Astrocyte (in vitro differentiated cells and primary cell): Measurements from ENCODE around the gene MT1HL1. TPM values are rescaled to one million over a fixed set of nuclear protein-coding genes. Genes with fewer than 3 reads are reported as not detected.
"Not testable (repeated sequence)": the region's sequence is repeated elsewhere in the genome, so short reads cannot be mapped to it uniquely, and the experiment has no call there.

ENCODE experiments used
- DNase-seq: peaks from one replicate; pipeline ENCODE4 v3.0.0-alpha.2; 2010; ENCODE audit warnings: low read depth
- FAIRE-seq: peaks from 2 replicates; lab custom pipeline; 2011; peaks lifted over from hg19 to GRCh38; lab: Jason Lieb, UNC
- H2AFZ ChIP-seq: 2 replicates; pipeline ENCODE4 v1.6.0; 2012; ENCODE audit warnings: low read depth, low read length, inconsistent platforms
- H3K27ac ChIP-seq: 2 replicates; pipeline ENCODE4 v1.5.1; 2011; ENCODE audit warnings: low read depth, low read length, inconsistent platforms
- H3K27me3 ChIP-seq: 2 replicates; pipeline ENCODE4 v1.6.0; 2011; ENCODE audit warnings: low read length, inconsistent platforms; ENCODE audit not compliant: insufficient read depth
- H3K36me3 ChIP-seq: 2 replicates; pipeline ENCODE4 v1.5.1; 2011; ENCODE audit warnings: low read length, inconsistent platforms; ENCODE audit not compliant: insufficient read depth
- H3K4me1 ChIP-seq: 2 replicates; pipeline ENCODE4 v1.5.1; 2011; ENCODE audit warnings: low read length, inconsistent platforms; ENCODE audit not compliant: insufficient read depth
- H3K4me2 ChIP-seq: 2 replicates; pipeline ENCODE4 v1.6.0; 2012; ENCODE audit warnings: low read length, inconsistent platforms
- H3K4me3 ChIP-seq: 2 replicates; pipeline ENCODE4 v1.5.1; 2011; ENCODE audit warnings: low read depth, mild to moderate bottlenecking, low read length, inconsistent platforms; ENCODE audit not compliant: insufficient read depth
- H3K79me2 ChIP-seq: 2 replicates; pipeline ENCODE4 v1.6.0; 2012; ENCODE audit warnings: mild to moderate bottlenecking, low read length, inconsistent platforms; ENCODE audit not compliant: insufficient read depth
- H3K9ac ChIP-seq: 2 replicates; pipeline ENCODE4 v1.6.0; 2012; ENCODE audit warnings: mild to moderate bottlenecking, low read length, inconsistent platforms
- H3K9me3 ChIP-seq: 2 replicates; pipeline ENCODE4 v1.5.1; 2012; ENCODE audit warnings: low read depth, mild to moderate bottlenecking, low read length, inconsistent platforms; ENCODE audit not compliant: insufficient read depth
- H4K20me1 ChIP-seq: 2 replicates; pipeline ENCODE4 v1.6.0; 2012; ENCODE audit warnings: low read length, inconsistent platforms; ENCODE audit not compliant: insufficient read depth
- H3K27ac Mint-ChIP-seq: one replicate; pipeline ENCODE4 v1.8.0; 2021; ENCODE audit warnings: mild to moderate bottlenecking, mixed read lengths; ENCODE audit not compliant: unreplicated experiment
- H3K27me3 Mint-ChIP-seq: one replicate; pipeline ENCODE4 v1.8.0; 2021; ENCODE audit warnings: low read depth, mixed read lengths; ENCODE audit not compliant: unreplicated experiment
- H3K36me3 Mint-ChIP-seq: one replicate; pipeline ENCODE4 v1.8.0; 2021; ENCODE audit warnings: low read depth, mixed read lengths; ENCODE audit not compliant: unreplicated experiment
- H3K4me1 Mint-ChIP-seq: one replicate; pipeline ENCODE4 v1.8.0; 2021; ENCODE audit warnings: low read depth, mixed read lengths; ENCODE audit not compliant: unreplicated experiment
- H3K4me3 Mint-ChIP-seq: one replicate; pipeline ENCODE4 v1.8.0; 2021; ENCODE audit warnings: mild to moderate bottlenecking, moderate library complexity, mixed read lengths; ENCODE audit not compliant: unreplicated experiment
- H3K9me3 Mint-ChIP-seq: one replicate; pipeline ENCODE4 v1.8.0; 2021; ENCODE audit warnings: mild to moderate bottlenecking, mixed read lengths; ENCODE audit not compliant: unreplicated experiment
- EZH2 ChIP-seq: IDR thresholded peaks from 2 replicates; pipeline ENCODE4 v1.6.1; 2012; ENCODE audit warnings: mild to moderate bottlenecking, low read length, inconsistent platforms; ENCODE audit not compliant: insufficient read depth
- total RNA-seq: library from RNA; stranded (reverse); gene quantifications from 2 replicates; pipeline ENCODE4 v1.2.1, GENCODE V29; 2021
- TF ChIP-seq, protein P1 (sequence below): IDR thresholded peaks from 2 replicates; pipeline ENCODE4 v1.5.1; 2011; ENCODE audit warnings: low read depth, mild to moderate bottlenecking, inconsistent platforms, low read length, moderate library complexity; ENCODE audit not compliant: insufficient read depth

Gene MT1HL1
- total RNA-seq, 1 donor from 2014 or later = not detected

DNA sequence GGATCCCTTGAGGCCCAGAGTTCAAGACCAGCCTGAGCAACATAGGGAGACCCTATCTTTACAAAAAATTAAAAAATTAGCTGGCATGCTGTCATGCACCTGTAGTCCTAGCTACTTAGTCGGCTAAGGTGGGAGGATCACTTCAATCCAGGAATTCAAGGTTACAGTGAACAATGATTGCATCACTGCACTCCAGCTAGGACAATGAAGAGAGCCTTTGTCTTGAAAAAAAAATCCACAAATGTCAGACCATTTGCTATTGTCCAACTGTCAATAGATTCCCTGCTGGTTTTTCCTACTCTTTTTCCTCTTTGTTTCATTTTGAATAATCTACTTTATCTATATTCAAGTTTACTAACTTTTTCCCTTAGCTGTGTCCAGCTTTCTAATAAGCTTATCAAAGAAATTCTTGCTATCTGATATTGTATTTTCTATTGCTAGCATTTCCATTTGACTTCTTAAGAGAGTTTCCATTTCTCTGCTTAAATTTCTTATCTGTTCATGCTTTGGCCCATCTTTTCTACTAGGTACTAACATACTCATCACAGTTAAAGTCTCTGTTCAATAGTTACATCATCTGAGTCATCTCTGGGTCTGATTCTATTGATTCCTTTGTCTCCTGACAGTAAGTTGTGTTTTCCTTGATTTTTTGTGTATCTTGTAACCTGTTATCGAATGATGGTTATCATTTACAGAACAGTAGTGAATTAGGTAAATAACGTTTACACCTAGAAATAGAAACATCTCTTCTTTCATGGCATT lies 14.8 kb downstream of the MT1HL1 start:
- Mint-ChIP-seq H3K36me3 (no peaks in the 10 kb centered on the region), H3K4me1 (no peaks in the 10 kb centered on the region), H3K9me3 (peaks cover 12% of the 10 kb centered on the region), H3K27ac (no peak overlapping the region), H3K4me3 (no peak overlapping the region), H3K27me3 (peaks cover 4% of the 10 kb centered on the region)
- H3K27ac ChIP-seq = no peak overlapping the region
- no peak for DNase-seq
- H3K36me3 ChIP-seq = no peaks in the 10 kb centered on the region
- H3K4me3 ChIP-seq = no peak overlapping the region
- no peaks in the 10 kb centered on the region for H4K20me1 ChIP-seq
- H2AFZ ChIP-seq = no peak overlapping the region
- H3K27me3 ChIP-seq = no peaks in the 10 kb centered on the region
- no peak overlapping the region for H3K9ac ChIP-seq
- H3K4me2 ChIP-seq = no peak overlapping the region
- TF ChIP-seq EZH2 = no peak
- TF ChIP-seq, protein P1, sequence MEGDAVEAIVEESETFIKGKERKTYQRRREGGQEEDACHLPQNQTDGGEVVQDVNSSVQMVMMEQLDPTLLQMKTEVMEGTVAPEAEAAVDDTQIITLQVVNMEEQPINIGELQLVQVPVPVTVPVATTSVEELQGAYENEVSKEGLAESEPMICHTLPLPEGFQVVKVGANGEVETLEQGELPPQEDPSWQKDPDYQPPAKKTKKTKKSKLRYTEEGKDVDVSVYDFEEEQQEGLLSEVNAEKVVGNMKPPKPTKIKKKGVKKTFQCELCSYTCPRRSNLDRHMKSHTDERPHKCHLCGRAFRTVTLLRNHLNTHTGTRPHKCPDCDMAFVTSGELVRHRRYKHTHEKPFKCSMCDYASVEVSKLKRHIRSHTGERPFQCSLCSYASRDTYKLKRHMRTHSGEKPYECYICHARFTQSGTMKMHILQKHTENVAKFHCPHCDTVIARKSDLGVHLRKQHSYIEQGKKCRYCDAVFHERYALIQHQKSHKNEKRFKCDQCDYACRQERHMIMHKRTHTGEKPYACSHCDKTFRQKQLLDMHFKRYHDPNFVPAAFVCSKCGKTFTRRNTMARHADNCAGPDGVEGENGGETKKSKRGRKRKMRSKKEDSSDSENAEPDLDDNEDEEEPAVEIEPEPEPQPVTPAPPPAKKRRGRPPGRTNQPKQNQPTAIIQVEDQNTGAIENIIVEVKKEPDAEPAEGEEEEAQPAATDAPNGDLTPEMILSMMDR = no peak
- H3K79me2 ChIP-seq = no peaks in the 10 kb centered on the region
- no peaks in the 10 kb centered on the region for H3K9me3 ChIP-seq
- FAIRE-seq = no peak
- no peaks in the 10 kb centered on the region for H3K4me1 ChIP-seq

DNA sequence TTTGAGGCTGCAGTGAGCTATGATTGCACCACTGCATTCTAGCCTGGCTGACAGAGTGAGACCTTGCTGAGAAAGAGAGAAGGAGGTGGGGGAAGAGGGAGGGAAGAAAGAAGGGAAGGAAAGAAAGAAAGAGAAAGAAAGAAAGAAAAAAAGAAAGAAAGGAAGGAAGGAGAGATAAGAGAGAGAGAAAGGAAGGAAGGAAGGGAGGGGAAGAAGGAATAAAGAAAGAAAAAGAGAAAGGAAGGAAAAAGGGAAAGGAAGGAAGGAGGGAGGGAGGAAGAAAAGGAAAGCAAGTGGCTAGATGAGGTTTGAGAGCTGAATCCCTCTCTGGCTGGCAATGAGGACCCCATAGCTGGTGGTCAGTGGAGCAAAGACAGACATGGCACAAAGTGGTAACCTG lies 20.4 kb downstream of the MT1HL1 start:
- Histone ChIP-seq H3K4me1 (no peaks in the 10 kb centered on the region), H3K27me3 (no peaks in the 10 kb centered on the region), H3K27ac (no peak overlapping the region), H4K20me1 (no peaks in the 10 kb centered on the region), H3K4me3 (no peak overlapping the region), H2AFZ (no peak overlapping the region), H3K79me2 (no peaks in the 10 kb centered on the region), H3K9ac (no peak overlapping the region), H3K4me2 (no peak overlapping the region), H3K36me3 (no peaks in the 10 kb centered on the region), H3K9me3 (peaks cover 10% of the 10 kb centered on the region)
- FAIRE-seq = no peak
- Mint-ChIP-seq H3K36me3 (no peaks in the 10 kb centered on the region), H3K27ac (no peak overlapping the region), H3K9me3 (peaks cover 3% of the 10 kb centered on the region), H3K27me3 (peaks cover 4% of the 10 kb centered on the region), H3K4me3 (no peak overlapping the region), H3K4me1 (no peaks in the 10 kb centered on the region)
- TF ChIP-seq, protein P1 = no peak
- no peak for TF ChIP-seq EZH2
- no peak for DNase-seq

- H3K27ac ChIP-seq = no peak overlapping the region
- Mint-ChIP-seq H3K4me1 (no peaks in the 10 kb centered on the region), H3K4me3 (no peak overlapping the region), H3K27me3 (peaks cover 4% of the 10 kb centered on the region), H3K9me3 (peaks cover 3% of the 10 kb centered on the region), H3K27ac (no peak overlapping the region), H3K36me3 (no peaks in the 10 kb centered on the region)
- H3K27me3 ChIP-seq = no peaks in the 10 kb centered on the region
- no peak overlapping the region for H3K4me3 ChIP-seq
- no peaks in the 10 kb centered on the region for H4K20me1 ChIP-seq
- H3K4me1 ChIP-seq = no peaks in the 10 kb centered on the region
- H3K36me3 ChIP-seq = no peaks in the 10 kb centered on the region
- TF ChIP-seq, protein P1 = no peak
- no peak for TF ChIP-seq EZH2
- H3K9me3 ChIP-seq = peaks cover 11% of the 10 kb centered on the region
- FAIRE-seq (no peak), DNase-seq (no peak)
- no peak overlapping the region for H3K9ac ChIP-seq
- no peaks in the 10 kb centered on the region for H3K79me2 ChIP-seq
- no peak overlapping the region for H3K4me2 ChIP-seq
- H2AFZ ChIP-seq = no peak overlapping the region
These were observed 21.9 kb downstream of the MT1HL1 start for GRCh38 chr1:236982380-236982779.

GRCh38 chr1:236981431-236981830 lies 22.8 kb downstream of the MT1HL1 start:
- H3K9me3 Mint-ChIP-seq = not testable (repeated sequence)

More at GRCh38 chr1:236981431-236981830, 22.8 kb downstream of the MT1HL1 start:
- H3K36me3 Mint-ChIP-seq, H3K27me3 Mint-ChIP-seq, H3K27ac ChIP-seq, H3K9ac ChIP-seq, H3K79me2 ChIP-seq, H2AFZ ChIP-seq, H3K27ac Mint-ChIP-seq, H3K36me3 ChIP-seq, H3K4me3 Mint-ChIP-seq, H3K4me2 ChIP-seq, H3K4me1 ChIP-seq, H3K4me3 ChIP-seq, FAIRE-seq, H3K27me3 ChIP-seq, H4K20me1 ChIP-seq, H3K4me1 Mint-ChIP-seq, DNase-seq: not testable (repeated sequence)
- peaks cover 11% of the 10 kb centered on the region for H3K9me3 ChIP-seq
